Left colon (tissue), 2 donors: ENCODE data around the gene PHYKPL. TPM values are rescaled to one million over a fixed set of nuclear protein-coding genes. Genes with fewer than 3 reads are reported as not detected.

Source experiments
- ATAC-seq: fragments of 200-7000 bp; cut with Tn5 transposase; one replicate; pipeline ENCODE4 v1.9.1; 2020; ENCODE audit warnings: mild to moderate bottlenecking, moderate library complexity
- DNase-seq, 2 donors: peaks; one replicate each; pipeline ENCODE4 v3.0.0-alpha.2; 2020
- intact Hi-C, 2 donors: fragments of 100-400 bp; cut with DNase I in 1 of 2; cut with micrococcal nuclease in 1 of 2; formaldehyde crosslinking; loops; one replicate each; pipeline versions ENCODE4 v1.11.2 to v1.14.0; 2022; cut with DNase I, micrococcal nuclease
- total RNA-seq, 2 donors: library from RNA; stranded (reverse); fragmentation: NEBNext Ultra II Directional; extraction: Animal tissue kit (Norgen Biotek cat#: 25700); gene quantifications; one replicate each; pipeline ENCODE4 v1.2.1, GENCODE V29; 2021
- donor health status: DM: no; HTN: no; CAD: no.
- donor health status: DM: yes; HTN: yes; CAD: no.

Gene PHYKPL
- total RNA-seq, 2 donors from 2014 or later = 157 to 180 TPM

DNA sequence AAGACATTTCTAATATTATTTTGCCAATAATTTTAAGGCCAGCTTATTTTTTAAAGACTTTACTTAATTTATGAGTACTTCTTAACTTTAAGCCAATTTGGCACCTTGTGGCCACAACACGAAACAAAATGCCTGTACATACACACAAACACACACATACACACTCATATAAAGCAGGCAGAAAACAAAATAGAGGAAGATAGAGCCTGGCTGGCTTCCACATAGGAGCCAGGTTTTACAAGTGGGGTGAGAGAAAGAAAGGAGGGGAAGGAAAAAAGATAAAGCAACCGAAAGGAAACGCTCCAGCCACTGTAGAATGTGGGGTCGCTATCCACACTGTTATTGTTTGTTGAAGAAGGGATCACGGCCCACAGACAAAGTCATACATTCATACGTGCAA lies 55.8 kb downstream of the PHYKPL start:
- DNase-seq = no peak
- intact Hi-C loops = no loop called here
- ATAC-seq = no peak

DNA sequence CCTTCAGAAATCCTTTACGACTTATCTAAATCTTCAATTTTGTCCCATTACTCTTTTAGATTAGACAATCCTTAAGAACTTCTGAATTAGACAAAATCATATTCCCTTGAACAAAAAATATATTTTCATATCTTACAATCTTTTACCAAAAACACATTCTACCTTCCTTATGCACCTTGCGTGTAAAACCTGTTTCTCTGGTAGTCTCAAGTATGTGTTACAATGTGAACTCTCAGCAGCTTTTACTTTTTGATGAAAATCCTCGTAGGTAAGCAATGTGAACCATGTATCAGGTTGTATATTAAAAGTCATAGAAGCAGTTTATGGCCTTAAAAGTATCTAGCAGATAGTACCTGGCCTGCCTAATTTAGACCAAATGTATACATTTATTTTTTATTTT lies 58.1 kb downstream of the PHYKPL start:
- intact Hi-C loops = no loop called here
- ATAC-seq = no peak
- no peak for DNase-seq

GRCh38 chr5:178170455-178170854 lies 62.1 kb downstream of the PHYKPL start:
- intact Hi-C loops = no loop called here
- DNase-seq = no peak
- ATAC-seq = no peak

DNA sequence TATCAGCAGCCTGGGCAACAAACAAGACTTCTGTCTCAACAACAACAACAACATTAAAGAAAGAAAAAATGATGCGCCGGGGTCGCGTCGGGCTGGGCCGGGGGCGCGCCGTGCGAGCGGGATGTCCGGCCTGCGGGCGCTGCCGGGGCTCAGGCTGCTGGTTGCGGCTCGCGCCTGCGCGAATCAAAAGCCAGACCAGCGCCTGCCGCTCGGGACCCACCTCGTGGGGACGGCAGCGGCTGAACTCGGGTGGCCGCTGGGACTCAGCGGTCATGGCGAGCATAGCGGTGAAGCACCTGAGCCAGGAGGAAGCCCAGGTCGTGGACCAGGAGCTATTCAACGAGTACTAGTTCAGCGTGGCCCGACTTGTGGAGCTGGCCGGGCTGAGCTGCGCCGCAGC lies 67.0 kb downstream of the PHYKPL start:
- DNase-seq (no peak), ATAC-seq (no peak)
- intact Hi-C loops = loop anchor here in 1 of 2 donors (5.0 kb wide), 1 partner anchor 88 kb away; no protein-coding TSS in a partner anchor

DNA sequence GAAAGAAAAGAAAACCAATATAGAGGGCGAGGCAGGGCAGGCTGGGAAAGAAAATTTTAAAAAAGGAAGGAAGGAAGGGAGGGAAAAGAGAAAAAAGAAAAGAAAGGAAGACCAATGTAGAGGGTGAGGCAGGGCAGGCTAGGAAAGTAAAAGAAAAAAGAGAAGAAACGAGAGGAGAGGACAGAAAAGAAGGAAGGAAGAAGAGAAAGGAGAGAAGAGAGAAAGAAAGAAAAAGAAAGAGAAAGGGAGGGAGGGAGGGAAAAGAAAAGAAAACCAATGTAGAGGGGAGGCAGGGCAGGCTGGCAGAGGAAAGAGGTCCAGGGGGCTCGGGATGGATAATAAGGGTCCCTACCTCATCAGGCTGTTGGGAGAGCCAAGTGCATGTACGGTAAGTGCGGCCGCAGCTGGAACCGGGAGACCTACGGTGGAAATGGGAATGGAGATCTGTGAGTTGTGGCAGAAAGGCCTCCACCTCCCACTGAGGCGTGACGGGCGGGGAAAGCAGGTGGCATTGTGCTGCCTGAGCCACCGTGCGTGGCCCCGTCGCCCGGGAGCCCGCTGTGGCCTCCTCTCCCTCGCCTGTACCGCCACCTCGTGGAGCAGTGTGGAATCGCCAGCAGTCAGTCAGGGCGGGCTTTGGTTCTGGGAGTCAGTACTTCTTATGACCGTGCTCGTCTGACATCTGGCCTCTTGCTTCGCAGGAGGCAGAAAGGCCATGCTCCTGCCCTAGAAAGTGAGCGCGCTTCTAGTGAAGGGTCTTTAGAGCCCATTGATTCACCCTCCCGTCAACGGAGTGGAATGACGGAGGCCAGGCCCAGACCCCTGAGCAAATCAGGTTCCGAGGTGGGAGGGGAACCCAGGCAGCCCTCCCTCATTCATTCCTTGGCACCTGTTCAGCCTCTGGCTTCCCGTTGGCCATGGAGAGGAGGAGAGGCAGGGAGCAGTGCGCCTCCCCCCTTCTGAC lies 68.5 kb downstream of the PHYKPL start:
- ATAC-seq (peak; percentile 99), DNase-seq (peak; percentile 66 to 88)
- intact Hi-C loops = no loop called here

DNA sequence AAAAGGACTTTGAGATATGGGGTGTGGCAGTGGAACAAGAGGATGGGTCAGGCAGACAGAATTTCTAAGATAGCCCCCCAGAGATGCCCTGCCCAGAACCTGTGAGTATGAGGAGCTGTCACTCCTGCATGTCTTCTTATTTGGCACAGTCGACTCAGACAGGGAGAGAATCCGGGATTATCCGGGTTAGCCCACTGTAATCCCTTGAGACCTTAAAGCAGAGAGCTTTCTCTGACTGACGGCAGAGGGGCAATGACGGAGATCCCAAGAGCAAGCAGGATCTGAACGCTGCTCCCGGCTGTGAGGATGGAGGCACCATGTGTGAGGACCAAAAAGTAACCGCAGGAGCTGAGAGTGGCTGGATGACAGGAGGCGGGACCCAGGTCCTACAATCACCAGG lies 70.1 kb downstream of the PHYKPL start:
- DNase-seq (no peak), ATAC-seq (no peak)
- intact Hi-C loops = no loop called here

GRCh38 chr5:178160176-178160575 lies 72.4 kb downstream of the PHYKPL start:
- DNase-seq (no peak), ATAC-seq (no peak)
- intact Hi-C loops = no loop called here

Other genes starting within 250 kb of the PHYKPL start
- not detected for gene PROP1, start 236.6 kb downstream of the PHYKPL start, total RNA-seq
- 1 to 10 TPM in 1 of 2 donors, under 1 TPM in 1; 0.95 to 2.3 TPM for gene N4BP3, start 119.3 kb downstream of the PHYKPL start, total RNA-seq
- 10 to 100 TPM; 39.1 to 40.6 TPM for gene RMND5B, start 101.8 kb downstream of the PHYKPL start, total RNA-seq
- 10 to 100 TPM; 56.9 to 63.9 TPM for gene NHP2, start 78.9 kb downstream of the PHYKPL start, total RNA-seq
- not detected for gene GMCL2, start 45.4 kb downstream of the PHYKPL start, total RNA-seq
- 100 to 1,000 TPM; 274 to 281 TPM for gene HNRNPAB, start 28.3 kb downstream of the PHYKPL start, total RNA-seq